ENCODE results near the gene COBL. TPM values are rescaled to one million over a fixed set of nuclear protein-coding genes. Genes with fewer than 3 reads are reported as not detected.

Gene COBL
- total and polyA plus RNA-seq, 10 of the 15 experiments (the other 5 are each of a cell fraction or from before 2014, with no cell fraction given) = 0.21 TPM; not detected in 9

DNA sequence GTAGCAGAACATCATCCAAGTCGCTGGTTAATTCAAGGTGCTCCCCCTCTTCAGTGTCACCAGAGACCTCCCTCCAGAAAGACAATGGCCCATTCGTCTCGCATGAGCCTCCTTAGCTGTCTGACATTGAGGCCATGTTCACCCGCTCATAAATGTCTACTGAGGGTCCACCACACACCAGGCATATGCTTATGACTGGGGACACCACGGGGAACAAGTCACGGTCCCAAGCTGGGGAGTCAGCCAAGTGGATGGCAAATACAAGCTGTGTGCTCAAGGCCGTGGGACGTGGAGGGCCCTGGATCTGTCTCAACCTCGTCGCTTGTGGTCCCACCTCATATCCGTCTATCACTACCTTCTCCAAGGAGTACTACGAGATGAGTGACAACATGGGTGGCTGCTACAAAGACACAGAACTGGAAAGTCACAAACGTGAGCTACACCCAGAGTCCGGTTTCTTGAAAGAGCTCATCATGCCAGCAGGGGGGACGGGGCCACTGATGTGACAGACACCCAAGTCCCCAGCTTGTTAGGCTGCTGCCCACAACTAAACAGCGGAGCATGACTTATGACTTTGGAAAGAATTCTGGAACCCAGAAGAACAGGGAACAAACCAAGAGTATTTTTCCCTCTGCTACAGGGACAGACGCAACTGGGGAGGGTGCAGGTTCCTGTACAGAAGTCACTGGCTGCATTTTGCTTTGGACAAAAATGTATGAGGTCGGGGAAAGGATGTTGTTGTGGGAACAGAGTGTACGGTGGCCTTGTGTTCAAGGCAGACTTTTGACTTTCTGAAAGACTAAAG is 189.6 kb downstream of the COBL start:
- POLR2A ChIA-PET = no interaction called here
- intact Hi-C loops (cut with micrococcal nuclease; ENCODE audit: unreplicated experiment) = no loop called here
- Histone ChIP-seq H3K79me2 (ENCODE audit: control insufficient read depth, insufficient read depth, low read length) (no peaks in the 10 kb centered on the region), H3K36me3 (ENCODE audit: control insufficient read depth in 2 of 2, insufficient read depth in 2 of 2, low read length in 1 of 2) (no peaks in the 10 kb centered on the region), H3K4me1 (ENCODE audit: control insufficient read depth, insufficient read depth, low read length) (no peaks in the 10 kb centered on the region), H3K4me2 (ENCODE audit: control insufficient read depth, insufficient read depth) (no peak overlapping the region), H3K9me3 (replicated peaks; ENCODE audit: control insufficient read depth, insufficient read depth, low read length) (no peaks in the 10 kb centered on the region), H2AFZ (ENCODE audit: control insufficient read depth, low read depth, low read length) (no peak overlapping the region), H3K27ac (ENCODE audit: control insufficient read depth, insufficient read depth) (no peak overlapping the region), H3K9ac (ENCODE audit: control insufficient read depth, insufficient read depth, low read length) (no peak overlapping the region), H3K27me3 (replicated peaks in 1 of 2; ENCODE audit: control insufficient read depth in 2 of 2, insufficient read depth in 2 of 2, low read length in 1 of 2) (no peaks in the 10 kb centered on the region; a peak in 2 of 4 replicates), H3K4me3 (no peak overlapping the region), H4K20me1 (ENCODE audit: control insufficient read depth, insufficient read depth) (no peaks in the 10 kb centered on the region)
- ATAC-seq (no peak), FAIRE-seq (no peak), DNase-seq (ENCODE audit: low read depth, low spot score) (no peak)
- in situ Hi-C loops (cut with MboI) = no loop called here
- 15% methylated on average over 19 of the region's 19 CpGs for WGBS (ENCODE audit: insufficient coverage, insufficient replicate concordance, low lambda C conversion rate, missing lambda C conversion rate)
- RAD21 ChIA-PET (ENCODE audit: unreplicated experiment) = no interaction called here
- SMC1A ChIA-PET (ENCODE audit: uncharacterized antibody, unreplicated experiment) = no interaction called here
- TF ChIP-seq IRF3 (IDR thresholded peaks at IDR 0.05) (no peak), SPI1 (IDR thresholded peaks at IDR 0.05; ENCODE audit: borderline replicate concordance, insufficient read depth, low read depth, low read length) (no peak), EP300 (IDR thresholded peaks at IDR 0.05; ENCODE audit: borderline replicate concordance in 1 of 2, control insufficient read depth in 1 of 2, low read depth in 2 of 2, low read length in 2 of 2) (no peak), NFXL1 (IDR thresholded peaks at IDR 0.05; ENCODE audit: borderline replicate concordance) (no peak), SREBF2 (IDR thresholded peaks at IDR 0.05; ENCODE audit: low read length) (no peak), SUPT20H (IDR thresholded peaks at IDR 0.05; ENCODE audit: borderline replicate concordance, control insufficient read depth, low read depth, low read length) (no peak)
- TF ChIP-seq, protein P1, sequence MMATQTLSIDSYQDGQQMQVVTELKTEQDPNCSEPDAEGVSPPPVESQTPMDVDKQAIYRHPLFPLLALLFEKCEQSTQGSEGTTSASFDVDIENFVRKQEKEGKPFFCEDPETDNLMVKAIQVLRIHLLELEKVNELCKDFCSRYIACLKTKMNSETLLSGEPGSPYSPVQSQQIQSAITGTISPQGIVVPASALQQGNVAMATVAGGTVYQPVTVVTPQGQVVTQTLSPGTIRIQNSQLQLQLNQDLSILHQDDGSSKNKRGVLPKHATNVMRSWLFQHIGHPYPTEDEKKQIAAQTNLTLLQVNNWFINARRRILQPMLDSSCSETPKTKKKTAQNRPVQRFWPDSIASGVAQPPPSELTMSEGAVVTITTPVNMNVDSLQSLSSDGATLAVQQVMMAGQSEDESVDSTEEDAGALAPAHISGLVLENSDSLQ (IDR thresholded peaks at IDR 0.05) = no peak
- TF ChIP-seq, protein P2, sequence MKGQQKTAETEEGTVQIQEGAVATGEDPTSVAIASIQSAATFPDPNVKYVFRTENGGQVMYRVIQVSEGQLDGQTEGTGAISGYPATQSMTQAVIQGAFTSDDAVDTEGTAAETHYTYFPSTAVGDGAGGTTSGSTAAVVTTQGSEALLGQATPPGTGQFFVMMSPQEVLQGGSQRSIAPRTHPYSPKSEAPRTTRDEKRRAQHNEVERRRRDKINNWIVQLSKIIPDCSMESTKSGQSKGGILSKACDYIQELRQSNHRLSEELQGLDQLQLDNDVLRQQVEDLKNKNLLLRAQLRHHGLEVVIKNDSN (IDR thresholded peaks at IDR 0.05; ENCODE audit: borderline replicate concordance, extremely low read length, insufficient read depth, low read depth, low read length) = no peak
- CTCF ChIA-PET = no interaction called here
- no TSS peak for BruUV-seq (replicated peaks)

Measured in GM12878 (cell line).